GM12878 (cell line): ENCODE results near the gene PPM1N. TPM values are rescaled to one million over a fixed set of nuclear protein-coding genes. Genes with fewer than 3 reads are reported as not detected.

ENCODE experiments used
- ATAC-seq: fragments of 200-7000 bp; cut with Tn5 transposase; 3 replicates; pipeline ENCODE4 v1.9.1; 2020; ENCODE audit warnings: mild to moderate bottlenecking, moderate library complexity
- BruUV-seq: library from RNA; stranded (reverse); fragments of 400-500 nt; replicated peaks from 2 replicates; lab custom pipeline; 2021; lab: Mats Ljungman, UMichigan
- CTCF ChIA-PET: fragments of 300-600 bp; sonication (Branson Sonifier 250); formaldehyde crosslinking; extraction: SDS; loops from one replicate; lab custom pipeline; 2021; ENCODE audit warnings: inconsistent platforms; lab: Yijun Ruan, JAX
- POLR2A ChIA-PET: fragments of 350-600 bp; formaldehyde crosslinking; extraction: SDS; loops from one replicate; lab custom pipeline; 2021; ENCODE audit warnings: inconsistent platforms; lab: Charles Lee
- RAD21 ChIA-PET: fragments of 300-600 bp; sonication (Branson Sonifier 250); formaldehyde crosslinking; loops from one replicate; lab custom pipeline; 2023; ENCODE audit warnings: antibody characterized with exemption; ENCODE audit not compliant: unreplicated experiment; lab: Charles Lee
- SMC1A ChIA-PET: fragments of 300-600 bp; sonication (Branson Sonifier 250); formaldehyde crosslinking; loops from one replicate; lab custom pipeline; 2023; ENCODE audit not compliant: unreplicated experiment, uncharacterized antibody; lab: Charles Lee
- DNase-seq: peaks from one replicate; pipeline ENCODE4 v3.0.0-alpha.2; 2011; ENCODE audit warnings: low read depth, low spot score
- FAIRE-seq: peaks from 3 replicates; lab custom pipeline; 2011; peaks lifted over from hg19 to GRCh38; lab: Jason Lieb, UNC
- H2AFZ ChIP-seq: 2 replicates; pipeline ENCODE4 v1.6.0; 2011; ENCODE audit warnings: low read depth, low read length, control low read depth; ENCODE audit not compliant: control insufficient read depth
- H3K27ac ChIP-seq: 2 replicates; pipeline ENCODE4 v1.5.1; 2011; ENCODE audit warnings: control low read depth; ENCODE audit not compliant: control insufficient read depth, insufficient read depth
- H3K27me3 ChIP-seq, 2 experiments: replicated peaks in 1 of 2; 2 replicates each; pipeline versions ENCODE4 v1.6.0 to v1.6.1; 2011; ENCODE audit warnings: low read length in 1 of 2; ENCODE audit not compliant: control insufficient read depth in 2 of 2, insufficient read depth in 2 of 2
- H3K36me3 ChIP-seq, 2 experiments: 2 replicates each; pipeline ENCODE4 v1.5.1; 2011; ENCODE audit warnings: low read length in 1 of 2; ENCODE audit not compliant: control insufficient read depth in 2 of 2, insufficient read depth in 2 of 2
- H3K4me1 ChIP-seq: 2 replicates; pipeline ENCODE4 v1.6.1; 2011; ENCODE audit warnings: mild to moderate bottlenecking, low read length, moderate library complexity, mixed read lengths; ENCODE audit not compliant: control insufficient read depth, insufficient read depth
- H3K4me2 ChIP-seq: 2 replicates; pipeline ENCODE4 v1.6.0; 2011; ENCODE audit warnings: control low read depth; ENCODE audit not compliant: control insufficient read depth, insufficient read depth
- H3K4me3 ChIP-seq: fragments of 200-600 bp; sonication (generic); 2 replicates; pipeline ENCODE4 v1.5.1; 2016
- H3K79me2 ChIP-seq: 2 replicates; pipeline ENCODE4 v1.6.0; 2011; ENCODE audit warnings: low read length; ENCODE audit not compliant: control insufficient read depth, insufficient read depth
- H3K9ac ChIP-seq: 2 replicates; pipeline ENCODE4 v1.8.0; 2011; ENCODE audit warnings: low read length, control low read depth, mixed read lengths; ENCODE audit not compliant: control insufficient read depth, insufficient read depth
- H3K9me3 ChIP-seq: replicated peaks from 3 replicates; pipeline ENCODE4 v1.5.1; 2011; ENCODE audit warnings: mild to moderate bottlenecking, low read length; ENCODE audit not compliant: control insufficient read depth, insufficient read depth
- H4K20me1 ChIP-seq: 2 replicates; pipeline ENCODE4 v1.6.0; 2011; ENCODE audit not compliant: control insufficient read depth, insufficient read depth
- BCL11A ChIP-seq: IDR thresholded peaks from 2 replicates; pipeline ENCODE4 v1.6.1; 2011; ENCODE audit warnings: low read depth, low read length
- BMI1 ChIP-seq: fragments of 450-650 bp; IDR thresholded peaks from 2 replicates; pipeline ENCODE4 v1.6.1; 2016; ENCODE audit warnings: mild to moderate bottlenecking, moderate library complexity, borderline replicate concordance
- DPF2 ChIP-seq: fragments of 450-650 bp; IDR thresholded peaks from 2 replicates; pipeline ENCODE4 v1.6.1; 2017; ENCODE audit warnings: mild to moderate bottlenecking
- EP300 ChIP-seq, 2 experiments: fragments of 150-350 bp in 1 of 2; IDR thresholded peaks; 2 replicates each; pipeline ENCODE4 v1.6.1; 2011 to 2012; ENCODE audit warnings: low read depth in 2 of 2, low read length in 2 of 2, borderline replicate concordance in 1 of 2, improper control_type of control experiment in 1 of 2, inconsistent platforms in 1 of 2; ENCODE audit not compliant: control insufficient read depth in 1 of 2
- FOXM1 ChIP-seq: IDR thresholded peaks from 2 replicates; pipeline ENCODE4 v1.6.1; 2012; ENCODE audit warnings: low read depth, mild to moderate bottlenecking, inconsistent platforms, low read length, moderate library complexity
- LARP7 ChIP-seq: fragments of 450-650 bp; IDR thresholded peaks from 2 replicates; pipeline ENCODE4 v1.6.1; 2017; ENCODE audit warnings: mild to moderate bottlenecking
- MXI1 ChIP-seq: fragments of 150-350 bp; IDR thresholded peaks from 2 replicates; pipeline ENCODE4 v1.6.1; 2011; ENCODE audit warnings: low read depth, mild to moderate bottlenecking, inconsistent platforms, low read length, improper control_type of control experiment
- MYC ChIP-seq: IDR thresholded peaks from 2 replicates; pipeline ENCODE4 v1.6.1; 2011; ENCODE audit warnings: mild to moderate bottlenecking, low read length, moderate library complexity, inconsistent platforms; ENCODE audit not compliant: insufficient read depth, insufficient replicate concordance, insufficient read length, severe bottlenecking
- POU2F2 ChIP-seq: IDR thresholded peaks from 3 replicates; pipeline ENCODE4 v1.6.1; 2011; ENCODE audit warnings: low read depth, mild to moderate bottlenecking, low read length, borderline replicate concordance
- RCOR1 ChIP-seq: conservative IDR thresholded peaks from 2 replicates; pipeline ENCODE4 v1.6.1; 2012; ENCODE audit warnings: low read depth, low read length, improper control_type of control experiment
- SMARCA5 ChIP-seq: fragments of 450-650 bp; IDR thresholded peaks from 2 replicates; pipeline ENCODE4 v1.6.1; 2017; ENCODE audit warnings: mild to moderate bottlenecking
- ZNF24 ChIP-seq: fragments of 450-650 bp; IDR thresholded peaks from 2 replicates; pipeline ENCODE4 v1.6.1; 2017; ENCODE audit warnings: antibody characterized with exemption, mild to moderate bottlenecking
- ZNF384 ChIP-seq: IDR thresholded peaks from 2 replicates; pipeline ENCODE4 v1.6.1; 2012; ENCODE audit warnings: low read depth, mild to moderate bottlenecking, low read length, improper control_type of control experiment, borderline replicate concordance
- ZNF622 ChIP-seq: fragments of 450-650 bp; IDR thresholded peaks from 2 replicates; pipeline ENCODE4 v1.6.1; 2017; ENCODE audit warnings: mild to moderate bottlenecking, inconsistent platforms
- ZSCAN29 ChIP-seq: fragments of 450-650 bp; IDR thresholded peaks from 2 replicates; pipeline ENCODE4 v1.6.1; 2017; ENCODE audit warnings: mild to moderate bottlenecking, moderate library complexity
- WGBS: methylation state at CpG from one replicate; pipeline ENCODE4 v1.1.6; 2016; ENCODE audit warnings: low lambda C conversion rate; ENCODE audit not compliant: insufficient replicate concordance, insufficient coverage; ENCODE audit errors: missing lambda C conversion rate; 5-methylcytosine and 5-hydroxymethylcytosine counted together
- in situ Hi-C: fragments of 300-500 bp; cut with MboI; formaldehyde crosslinking; loops from 9 replicates; pipeline ENCODE4 v1.14.3; 2018; ENCODE audit warnings: mixed read lengths
- intact Hi-C: fragments of 100-400 bp; cut with micrococcal nuclease; formaldehyde crosslinking; loops from one replicate; pipeline ENCODE4 v1.14.2; 2022; ENCODE audit not compliant: unreplicated experiment
- polyA plus RNA-seq, 11 experiments: library from polyadenylated mRNA; depleted of rRNA in 4 of 11; unstranded in 6 of 11; stranded (reverse) in 5 of 11; fragments of >200 nt; fragmentation: Nextera tagmentation in 4 of 11; fragmentation: Illumina TruSeq in 1 of 11; extraction: Ambion mirVana in 4 of 11; extraction: Trizol in 1 of 11; gene quantifications; 1 replicate in 1 of 11; 2 replicates in 10 of 11; pipeline versions ENCODE4 v1.2.1 to v1.2.3, GENCODE V29; 2011 to 2016; ENCODE audit warnings: inconsistent platforms in 2 of 11, missing spikeins in 2 of 11, low read depth in 1 of 11
- total RNA-seq, 4 experiments: library from RNA; depleted of rRNA in 3 of 4; stranded (reverse); fragments of >200 nt in 3 of 4; fragmentation: Illumina TruSeq in 1 of 4; extraction: Trizol in 1 of 4; gene quantifications; 2 replicates each; pipeline versions ENCODE4 v1.2.1 to v1.2.3, GENCODE V29; 2013 to 2021
- TF ChIP-seq, protein P1 (sequence below): IDR thresholded peaks from 2 replicates; pipeline ENCODE4 v1.6.1; 2011; ENCODE audit warnings: low read depth, mild to moderate bottlenecking, low read length, moderate library complexity, borderline replicate concordance; ENCODE audit errors: extremely low read depth
- TF ChIP-seq, protein P2 (sequence below): fragments of 150-350 bp; IDR thresholded peaks from 2 replicates; pipeline ENCODE4 v1.6.1; 2014; ENCODE audit warnings: mild to moderate bottlenecking, low read depth, low read length
- TF ChIP-seq, protein P3 (sequence below): IDR thresholded peaks from 2 replicates; pipeline ENCODE4 v1.6.1; 2012; ENCODE audit warnings: mild to moderate bottlenecking, low read depth, low read length

PPM1N gene
- total and polyA plus RNA-seq, 10 of the 15 experiments (the other 5 are each of a cell fraction or from before 2014, with no cell fraction given) = 1.6 to 5.4 (median 3.7) TPM

DNA sequence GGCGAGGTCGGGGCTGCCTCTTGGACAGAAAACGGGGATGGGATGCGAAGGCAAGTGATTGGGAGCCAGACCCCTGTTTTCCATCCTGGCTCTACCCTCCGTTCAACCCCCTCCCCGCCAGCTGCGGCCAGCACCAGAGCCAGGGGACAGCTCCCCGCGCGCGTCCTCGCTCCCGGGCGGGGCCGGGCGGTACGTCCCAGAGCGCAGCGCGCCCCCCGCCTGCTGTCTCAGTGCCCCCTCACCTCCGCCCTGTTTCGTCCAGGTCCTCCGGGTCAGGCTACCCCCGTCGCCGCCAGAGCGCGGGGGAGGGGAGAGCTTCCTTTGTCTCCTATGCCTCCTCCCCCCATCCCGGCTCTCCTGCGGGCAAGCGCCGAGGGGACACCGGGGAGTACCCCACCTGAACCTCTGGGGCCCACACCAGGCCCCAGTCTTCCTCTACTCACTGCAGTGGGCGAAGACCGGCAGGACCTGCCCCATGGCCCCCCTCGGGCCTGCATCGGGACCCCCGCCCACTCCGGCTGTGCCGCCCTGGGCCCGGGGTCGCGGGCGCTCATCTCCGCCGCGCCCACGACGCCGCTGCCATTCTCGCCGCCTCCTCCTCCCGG is 1.8 kb upstream of the PPM1N start:
- no peaks in the 10 kb centered on the region for H3K36me3 ChIP-seq
- CTCF ChIA-PET = interaction anchor here (0.6 to 6.6 kb wide), 6 partner anchors 9 to 94 kb away, joined by 3 to 65 read pairs (median 4); no protein-coding TSS in a partner anchor
- H3K27ac ChIP-seq = no peak overlapping the region
- no peak for DNase-seq
- 3% methylated on average over 41 of the region's 54 CpGs for WGBS
- FAIRE-seq = no peak
- H3K27me3 ChIP-seq = peaks cover 0 to 9% of the 10 kb centered on the region in 2 experiments; a peak in 3 of 4 replicates
- H4K20me1 ChIP-seq = peaks cover 6% of the 10 kb centered on the region; the same call in 1 of the 2 replicates
- H3K79me2 ChIP-seq = no peaks in the 10 kb centered on the region
- H3K9me3 ChIP-seq = no peaks in the 10 kb centered on the region; the same call in 2 of the 3 replicates
- no TSS peak for BruUV-seq
- H3K4me2 ChIP-seq = peak overlapping the region; percentile 94
- RAD21 ChIA-PET = interaction anchor here (0.7 to 1.9 kb wide), 3 partner anchors 11 to 145 kb away, joined by 3 to 9 read pairs (median 4); no protein-coding TSS in a partner anchor
- SMC1A ChIA-PET = interaction anchor here (1.0 to 1.5 kb wide), 2 partner anchors 146 to 147 kb away, joined by 3 read pairs; no protein-coding TSS in a partner anchor
- POLR2A ChIA-PET = interaction anchor here (0.9 to 2.0 kb wide), 6 partner anchors 10 to 149 kb away, joined by 3 to 6 read pairs (median 3); no protein-coding TSS in a partner anchor
- ATAC-seq = no peak
- in situ Hi-C loops = no loop called here
- intact Hi-C loops = loop anchor here (5.0 kb wide), 1 partner anchor 76 kb away; no protein-coding TSS in a partner anchor
- peak overlapping the region; percentile 24; the same call in 1 of the 2 replicates for H3K9ac ChIP-seq
- H3K4me1 ChIP-seq = peaks cover 22% of the 10 kb centered on the region
- peak overlapping the region; percentile 55; the same call in 1 of the 2 replicates for H3K4me3 ChIP-seq
- H2AFZ ChIP-seq = no peak overlapping the region; the same call in 1 of the 2 replicates
- TF ChIP-seq ZNF622 (no peak), LARP7 (peak; percentile 56; the same call in 1 of the 2 replicates), ZSCAN29 (no peak), BMI1 (no peak), EP300 (IDR thresholded peaks at IDR 0.05; ENCODE audit: borderline replicate concordance in 1 of 2, control insufficient read depth in 1 of 2, low read depth in 2 of 2, low read length in 2 of 2) (no peak), ZNF384 (no peak), POU2F2 (no peak), RCOR1 (no peak), BCL11A (no peak), FOXM1 (no peak), MYC (no peak), MXI1 (peak; percentile 62; the same call in 1 of the 2 replicates), SMARCA5 (no peak), ZNF24 (no peak), DPF2 (0 out of 2 replicates have a peak, but pooled peaks have one; percentile 43)
- TF ChIP-seq, protein P1, sequence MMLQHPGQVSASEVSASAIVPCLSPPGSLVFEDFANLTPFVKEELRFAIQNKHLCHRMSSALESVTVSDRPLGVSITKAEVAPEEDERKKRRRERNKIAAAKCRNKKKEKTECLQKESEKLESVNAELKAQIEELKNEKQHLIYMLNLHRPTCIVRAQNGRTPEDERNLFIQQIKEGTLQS = no peak
- TF ChIP-seq, protein P2, sequence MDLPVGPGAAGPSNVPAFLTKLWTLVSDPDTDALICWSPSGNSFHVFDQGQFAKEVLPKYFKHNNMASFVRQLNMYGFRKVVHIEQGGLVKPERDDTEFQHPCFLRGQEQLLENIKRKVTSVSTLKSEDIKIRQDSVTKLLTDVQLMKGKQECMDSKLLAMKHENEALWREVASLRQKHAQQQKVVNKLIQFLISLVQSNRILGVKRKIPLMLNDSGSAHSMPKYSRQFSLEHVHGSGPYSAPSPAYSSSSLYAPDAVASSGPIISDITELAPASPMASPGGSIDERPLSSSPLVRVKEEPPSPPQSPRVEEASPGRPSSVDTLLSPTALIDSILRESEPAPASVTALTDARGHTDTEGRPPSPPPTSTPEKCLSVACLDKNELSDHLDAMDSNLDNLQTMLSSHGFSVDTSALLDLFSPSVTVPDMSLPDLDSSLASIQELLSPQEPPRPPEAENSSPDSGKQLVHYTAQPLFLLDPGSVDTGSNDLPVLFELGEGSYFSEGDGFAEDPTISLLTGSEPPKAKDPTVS = no peak
- TF ChIP-seq, protein P3, sequence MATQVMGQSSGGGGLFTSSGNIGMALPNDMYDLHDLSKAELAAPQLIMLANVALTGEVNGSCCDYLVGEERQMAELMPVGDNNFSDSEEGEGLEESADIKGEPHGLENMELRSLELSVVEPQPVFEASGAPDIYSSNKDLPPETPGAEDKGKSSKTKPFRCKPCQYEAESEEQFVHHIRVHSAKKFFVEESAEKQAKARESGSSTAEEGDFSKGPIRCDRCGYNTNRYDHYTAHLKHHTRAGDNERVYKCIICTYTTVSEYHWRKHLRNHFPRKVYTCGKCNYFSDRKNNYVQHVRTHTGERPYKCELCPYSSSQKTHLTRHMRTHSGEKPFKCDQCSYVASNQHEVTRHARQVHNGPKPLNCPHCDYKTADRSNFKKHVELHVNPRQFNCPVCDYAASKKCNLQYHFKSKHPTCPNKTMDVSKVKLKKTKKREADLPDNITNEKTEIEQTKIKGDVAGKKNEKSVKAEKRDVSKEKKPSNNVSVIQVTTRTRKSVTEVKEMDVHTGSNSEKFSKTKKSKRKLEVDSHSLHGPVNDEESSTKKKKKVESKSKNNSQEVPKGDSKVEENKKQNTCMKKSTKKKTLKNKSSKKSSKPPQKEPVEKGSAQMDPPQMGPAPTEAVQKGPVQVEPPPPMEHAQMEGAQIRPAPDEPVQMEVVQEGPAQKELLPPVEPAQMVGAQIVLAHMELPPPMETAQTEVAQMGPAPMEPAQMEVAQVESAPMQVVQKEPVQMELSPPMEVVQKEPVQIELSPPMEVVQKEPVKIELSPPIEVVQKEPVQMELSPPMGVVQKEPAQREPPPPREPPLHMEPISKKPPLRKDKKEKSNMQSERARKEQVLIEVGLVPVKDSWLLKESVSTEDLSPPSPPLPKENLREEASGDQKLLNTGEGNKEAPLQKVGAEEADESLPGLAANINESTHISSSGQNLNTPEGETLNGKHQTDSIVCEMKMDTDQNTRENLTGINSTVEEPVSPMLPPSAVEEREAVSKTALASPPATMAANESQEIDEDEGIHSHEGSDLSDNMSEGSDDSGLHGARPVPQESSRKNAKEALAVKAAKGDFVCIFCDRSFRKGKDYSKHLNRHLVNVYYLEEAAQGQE = peak; percentile 96
